ENCODE data around the gene LPCAT3.

The LPCAT3 gene

DNA sequence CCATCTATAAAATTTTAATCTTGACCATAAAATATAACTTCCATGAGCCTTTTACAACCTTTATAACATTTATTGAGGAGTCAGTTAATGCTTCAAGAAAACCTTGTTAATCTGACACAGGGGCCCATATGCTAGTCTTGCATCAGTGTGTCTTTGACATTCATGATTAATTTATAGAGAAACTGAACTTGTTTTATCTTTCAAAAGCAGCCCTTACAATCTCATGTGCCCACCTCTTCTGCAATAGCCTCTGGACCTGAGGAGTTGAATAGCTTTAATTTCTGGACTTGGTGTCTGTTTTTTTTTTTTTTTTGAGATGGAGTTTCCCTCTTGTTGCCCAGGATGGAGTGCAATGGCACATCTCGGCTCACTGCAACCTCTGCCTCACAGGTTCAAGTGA, 8.6 kb upstream of the LPCAT3 start:
- no peak for DNase-seq (ENCODE audit: extremely low spot score)
- CTCF ChIA-PET: no interaction called here
- POLR2A ChIA-PET: no interaction called here
- TF ChIP-seq, protein P1, sequence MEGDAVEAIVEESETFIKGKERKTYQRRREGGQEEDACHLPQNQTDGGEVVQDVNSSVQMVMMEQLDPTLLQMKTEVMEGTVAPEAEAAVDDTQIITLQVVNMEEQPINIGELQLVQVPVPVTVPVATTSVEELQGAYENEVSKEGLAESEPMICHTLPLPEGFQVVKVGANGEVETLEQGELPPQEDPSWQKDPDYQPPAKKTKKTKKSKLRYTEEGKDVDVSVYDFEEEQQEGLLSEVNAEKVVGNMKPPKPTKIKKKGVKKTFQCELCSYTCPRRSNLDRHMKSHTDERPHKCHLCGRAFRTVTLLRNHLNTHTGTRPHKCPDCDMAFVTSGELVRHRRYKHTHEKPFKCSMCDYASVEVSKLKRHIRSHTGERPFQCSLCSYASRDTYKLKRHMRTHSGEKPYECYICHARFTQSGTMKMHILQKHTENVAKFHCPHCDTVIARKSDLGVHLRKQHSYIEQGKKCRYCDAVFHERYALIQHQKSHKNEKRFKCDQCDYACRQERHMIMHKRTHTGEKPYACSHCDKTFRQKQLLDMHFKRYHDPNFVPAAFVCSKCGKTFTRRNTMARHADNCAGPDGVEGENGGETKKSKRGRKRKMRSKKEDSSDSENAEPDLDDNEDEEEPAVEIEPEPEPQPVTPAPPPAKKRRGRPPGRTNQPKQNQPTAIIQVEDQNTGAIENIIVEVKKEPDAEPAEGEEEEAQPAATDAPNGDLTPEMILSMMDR (IDR thresholded peaks at IDR 0.05; ENCODE audit: control extremely low read depth, extremely low read depth, low read depth, missing control alignments): no peak

DNA sequence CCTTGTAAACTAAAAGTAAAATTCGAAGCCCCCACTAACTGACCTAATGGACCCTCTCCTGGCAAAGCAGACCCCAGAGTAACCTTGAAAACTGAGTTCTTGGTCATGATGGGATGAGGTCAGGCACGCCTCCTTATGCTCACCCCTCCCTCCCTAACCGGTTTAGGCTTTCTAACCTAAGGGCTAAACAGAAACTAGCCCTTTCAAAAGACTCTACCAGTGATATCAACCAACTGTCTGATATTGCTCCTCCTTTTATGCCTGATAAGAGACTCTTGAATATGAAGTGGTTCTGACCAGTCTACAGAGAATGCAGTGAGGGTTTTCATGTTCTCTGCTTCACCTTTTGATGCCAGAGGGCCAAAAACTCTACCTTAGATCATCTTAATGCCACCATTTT, 4.8 kb upstream of the LPCAT3 start:
- ChIA-PET CTCF (interaction anchor here (4.5 kb wide), 1 partner anchor 10 kb away, joined by 18 read pairs; no protein-coding TSS in a partner anchor), POLR2A (no interaction called here)
- DNase-seq (ENCODE audit: extremely low spot score): no peak
- TF ChIP-seq, protein P1 (IDR thresholded peaks at IDR 0.05; ENCODE audit: control extremely low read depth, extremely low read depth, low read depth, missing control alignments): no peak

DNA sequence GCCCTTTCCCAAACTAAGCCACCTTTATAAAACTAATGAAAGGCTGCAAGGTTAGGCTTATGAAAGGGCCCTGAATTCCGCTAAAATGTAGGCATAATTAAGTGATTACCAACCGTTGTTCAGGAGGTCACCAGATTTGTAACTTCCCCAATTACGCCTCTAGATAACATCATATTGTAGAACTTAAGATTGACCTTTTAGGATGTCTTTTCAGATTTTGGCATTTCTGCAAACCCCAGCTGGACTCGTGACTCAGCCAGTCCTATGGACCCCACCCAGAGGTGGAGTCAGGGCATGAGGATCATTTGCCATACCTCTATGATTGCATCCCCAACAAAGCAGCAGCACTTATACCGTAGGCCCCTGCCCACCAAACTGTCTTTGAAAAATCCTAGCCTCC, 3.7 kb upstream of the LPCAT3 start:
- TF ChIP-seq, protein P1 (IDR thresholded peaks at IDR 0.05; ENCODE audit: control extremely low read depth, extremely low read depth, low read depth, missing control alignments): no peak
- ChIA-PET CTCF (interaction anchor here (0.8 to 4.5 kb wide), 3 partner anchors 9 to 17 kb away, joined by 3 to 18 read pairs (median 5); no protein-coding TSS in a partner anchor), POLR2A (no interaction called here)
- no peak for DNase-seq (ENCODE audit: extremely low spot score)

DNA sequence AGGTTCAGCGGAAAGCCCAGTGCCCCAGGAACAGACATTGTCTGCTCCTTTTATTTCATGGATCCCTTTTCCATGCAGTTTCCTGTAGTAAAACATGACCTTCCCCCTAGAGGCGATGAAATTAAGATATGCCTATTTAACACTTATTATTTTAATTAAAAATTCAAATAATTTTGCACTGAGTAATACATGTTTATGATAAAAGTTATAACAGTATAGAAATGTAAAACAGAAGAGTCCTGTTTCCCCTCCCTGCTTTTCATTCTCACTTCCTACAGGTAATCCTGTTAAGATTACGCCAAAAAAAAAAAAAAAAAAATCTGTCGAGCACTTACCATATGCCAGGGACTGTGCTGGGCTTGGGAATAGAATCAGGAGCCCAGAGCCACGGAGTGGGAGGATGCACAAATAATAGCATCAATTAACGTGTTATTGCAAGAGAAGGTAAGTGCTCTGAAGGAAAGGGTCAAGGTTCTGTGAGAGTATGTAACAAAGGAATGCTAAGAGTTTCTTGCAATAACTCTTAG, 830 bp upstream of the LPCAT3 start:
- POLR2A ChIA-PET: interaction anchor here (1.4 kb wide), 1 partner anchor 14 kb away, joined by 4 read pairs; no protein-coding TSS in a partner anchor
- CTCF ChIA-PET: interaction anchor here (1.0 to 2.5 kb wide), 11 partner anchors 9 to 596 kb away, joined by 3 to 21 read pairs (median 4); partner anchors contain the start of gene C1S
- no peak for DNase-seq (ENCODE audit: extremely low spot score)
- TF ChIP-seq, protein P1 (IDR thresholded peaks at IDR 0.05; ENCODE audit: control extremely low read depth, extremely low read depth, low read depth, missing control alignments): no peak

DNA sequence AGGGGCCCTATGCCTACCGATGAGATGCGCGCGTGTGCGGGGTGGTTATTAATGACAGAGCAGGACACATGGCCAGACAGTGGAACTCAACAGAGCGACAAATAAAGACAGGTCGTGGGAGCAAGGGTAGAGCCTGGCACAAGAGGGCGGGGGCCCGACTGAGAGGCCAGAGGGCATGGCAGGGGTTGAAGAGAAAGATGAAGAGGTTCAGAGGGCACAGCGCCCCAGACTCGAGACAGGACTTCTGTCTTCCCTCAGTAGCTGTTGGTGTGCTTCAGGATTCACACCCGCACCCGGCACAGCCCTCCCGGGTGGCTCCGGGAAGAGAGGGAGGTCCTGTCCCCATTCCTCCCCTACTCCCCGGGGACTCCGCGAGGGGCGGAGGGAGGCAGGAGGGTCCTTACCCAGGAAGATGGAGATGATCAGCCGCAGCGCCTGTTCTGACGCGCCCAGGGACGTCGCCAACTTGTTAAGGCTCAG, 366 bp downstream of the LPCAT3 start:
- DNase-seq (ENCODE audit: extremely low spot score): no peak
- CTCF ChIA-PET: interaction anchor here (0.6 to 3.4 kb wide), 30 partner anchors 8 to 595 kb away, joined by 3 to 21 read pairs (median 4); partner anchors contain the start of genes C12orf57, C1RL, C1S and RNU7-1
- POLR2A ChIA-PET: interaction anchor here (1.1 to 1.4 kb wide), 3 partner anchors 12 to 74 kb away, joined by 3 to 4 read pairs (median 4); partner anchors contain the start of genes C12orf57, PTPN6 and RNU7-1
- TF ChIP-seq, protein P1 (IDR thresholded peaks at IDR 0.05; ENCODE audit: control extremely low read depth, extremely low read depth, low read depth, missing control alignments): no peak

DNA sequence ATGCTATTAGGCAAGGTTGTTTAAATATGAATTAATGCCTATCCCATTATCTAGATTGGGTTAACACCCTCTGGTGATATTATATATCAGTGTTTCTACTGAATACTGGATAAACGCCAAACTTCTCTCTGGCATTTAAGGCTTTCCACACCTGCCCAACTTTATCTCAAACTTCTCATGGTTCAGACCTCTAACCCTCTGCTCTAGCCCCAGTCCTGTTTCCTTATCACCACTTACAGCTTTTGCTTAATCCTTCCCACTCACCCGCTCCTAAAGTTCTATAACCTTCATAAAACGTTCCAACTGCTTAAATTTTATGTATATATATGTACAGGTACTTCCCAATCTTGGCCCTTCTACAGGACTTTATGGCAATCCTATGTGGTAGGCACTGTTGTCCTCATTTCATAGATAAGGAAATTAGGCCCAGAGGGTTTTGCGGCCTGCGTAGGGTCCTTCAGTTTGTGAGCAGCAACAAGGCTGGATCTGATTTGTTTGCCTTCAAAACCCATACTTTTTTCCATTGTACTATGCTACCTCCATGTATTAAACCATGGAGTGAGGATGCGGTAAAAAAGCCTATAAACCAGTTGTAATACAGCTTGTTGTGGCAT, 1.2 kb downstream of the LPCAT3 start:
- no peak for DNase-seq (ENCODE audit: extremely low spot score)
- POLR2A ChIA-PET: no interaction called here
- CTCF ChIA-PET: interaction anchor here (0.8 to 3.4 kb wide), 8 partner anchors 9 to 91 kb away, joined by 3 to 21 read pairs (median 8); partner anchors contain the start of gene C1RL
- TF ChIP-seq, protein P1 (IDR thresholded peaks at IDR 0.05; ENCODE audit: control extremely low read depth, extremely low read depth, low read depth, missing control alignments): no peak

All from GM10248 (cell line).